ES-I3 (cell line): Measurements from ENCODE around the gene CTNNBIP1.
"Not testable (repeated sequence)": the region's sequence is repeated elsewhere in the genome, so short reads cannot be mapped to it uniquely, and the experiment has no call there.

Source experiments
- H3K36me3 ChIP-seq: 2 replicates; pipeline ENCODE4 v1.6.1; 2013; ENCODE audit warnings: mild to moderate bottlenecking, low read length, control low read depth, moderate library complexity; ENCODE audit not compliant: insufficient read depth
- H3K4me1 ChIP-seq: 2 replicates; pipeline ENCODE4 v1.6.1; 2013; ENCODE audit warnings: mild to moderate bottlenecking, control low read depth, low read length; ENCODE audit not compliant: insufficient read depth
- H3K9ac ChIP-seq: 2 replicates; pipeline ENCODE4 v1.6.1; 2013; ENCODE audit warnings: low read depth, mild to moderate bottlenecking, low read length, moderate library complexity
- H3K9me3 ChIP-seq: 2 replicates; pipeline ENCODE4 v1.6.1; 2013; ENCODE audit warnings: mild to moderate bottlenecking, low read length, moderate library complexity; ENCODE audit not compliant: control insufficient read depth, insufficient read depth

CTNNBIP1 gene

DNA sequence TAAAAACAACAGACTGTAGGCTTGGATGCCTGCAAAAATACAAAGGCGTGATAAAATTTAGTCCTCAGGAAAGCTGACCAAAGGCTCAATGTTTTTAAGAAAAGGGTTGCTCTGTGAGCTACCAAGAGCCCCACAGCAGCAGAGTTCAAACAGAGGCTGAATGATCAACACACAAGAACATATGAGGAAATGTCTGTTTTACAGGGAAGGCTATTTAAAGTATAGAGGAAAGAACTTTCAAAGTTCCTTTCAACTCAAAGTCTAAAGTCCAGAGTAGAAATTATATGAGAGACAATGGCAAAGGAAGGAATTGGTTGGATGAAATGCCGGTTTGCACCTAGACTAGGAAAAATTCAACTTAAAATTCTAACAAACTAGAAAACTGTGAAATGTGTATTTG lies 94.9 kb downstream of the CTNNBIP1 start:
- no peak overlapping the region for H3K9ac ChIP-seq
- no peaks in the 10 kb centered on the region for H3K9me3 ChIP-seq
- peaks cover 7% of the 10 kb centered on the region; the same call in 1 of the 2 replicates for H3K4me1 ChIP-seq
- no peaks in the 10 kb centered on the region for H3K36me3 ChIP-seq

DNA sequence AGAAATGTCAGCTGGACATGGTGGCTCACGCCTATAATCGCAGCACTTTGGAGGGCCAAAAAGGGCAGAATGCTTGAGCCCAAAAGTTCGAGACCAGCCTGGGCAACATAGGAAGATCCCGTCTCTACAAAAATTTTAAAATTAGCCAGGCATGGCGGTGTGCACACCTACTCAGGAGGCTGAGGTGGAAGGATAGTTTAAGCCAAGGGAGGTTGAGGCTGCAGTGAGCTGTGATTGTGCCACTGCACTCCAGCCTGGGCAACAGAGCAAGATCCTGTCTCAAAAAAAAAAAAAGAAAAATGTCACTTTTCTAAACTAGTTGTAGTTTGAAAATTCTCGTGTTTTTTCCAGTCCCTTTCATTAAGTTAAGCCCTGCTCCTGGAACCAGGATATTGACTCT lies 95.5 kb downstream of the CTNNBIP1 start:
- Histone ChIP-seq H3K36me3 (no peaks in the 10 kb centered on the region), H3K9me3 (no peaks in the 10 kb centered on the region), H3K4me1 (peaks cover 7% of the 10 kb centered on the region; the same call in 1 of the 2 replicates), H3K9ac (no peak overlapping the region)

DNA sequence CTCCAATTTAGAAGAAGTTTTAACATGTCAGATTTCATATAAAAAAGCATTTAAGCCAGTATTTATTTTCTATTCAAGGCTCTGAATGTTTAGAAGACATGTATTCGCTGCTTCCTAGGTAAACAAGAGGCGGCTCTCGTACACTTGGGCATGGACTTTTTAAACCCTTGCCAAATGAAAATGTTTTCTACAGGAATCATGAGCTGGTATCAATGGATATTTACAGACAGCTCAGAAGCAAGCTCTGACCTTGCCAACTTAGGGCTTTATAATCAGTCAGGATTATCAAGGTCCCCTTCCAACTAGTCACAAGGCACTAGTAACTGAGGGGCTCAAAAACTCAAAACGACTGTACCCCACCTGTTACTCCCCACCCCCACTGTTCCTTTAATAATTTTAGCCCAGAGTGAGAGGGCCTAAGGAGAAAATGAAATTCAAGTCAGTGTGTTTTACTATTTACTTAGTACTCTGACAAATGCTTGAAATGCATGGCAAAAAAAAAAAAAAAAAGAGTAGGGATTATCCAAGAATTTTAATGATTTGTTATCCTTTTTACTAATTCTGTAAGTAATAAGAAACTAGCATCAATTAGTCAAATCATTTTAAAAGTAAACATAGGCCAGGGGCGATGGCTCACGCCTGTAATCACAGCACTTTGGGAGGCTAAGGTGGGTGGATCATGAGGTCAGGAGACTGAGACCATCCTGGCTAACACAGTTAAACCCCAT lies 98.7 kb downstream of the CTNNBIP1 start:
- no peaks in the 10 kb centered on the region for H3K9me3 ChIP-seq
- no peaks in the 10 kb centered on the region for H3K36me3 ChIP-seq
- H3K9ac ChIP-seq, result no peak overlapping the region
- peaks cover 14% of the 10 kb centered on the region; the same call in 1 of the 2 replicates for H3K4me1 ChIP-seq

- peaks cover 20% of the 10 kb centered on the region for H3K4me1 ChIP-seq
- no peaks in the 10 kb centered on the region for H3K9me3 ChIP-seq
- no peaks in the 10 kb centered on the region for H3K36me3 ChIP-seq
- H3K9ac ChIP-seq, result no peak overlapping the region
These were observed 101.0 kb downstream of the CTNNBIP1 start for GRCh38 chr1:9809100-9809510.

DNA sequence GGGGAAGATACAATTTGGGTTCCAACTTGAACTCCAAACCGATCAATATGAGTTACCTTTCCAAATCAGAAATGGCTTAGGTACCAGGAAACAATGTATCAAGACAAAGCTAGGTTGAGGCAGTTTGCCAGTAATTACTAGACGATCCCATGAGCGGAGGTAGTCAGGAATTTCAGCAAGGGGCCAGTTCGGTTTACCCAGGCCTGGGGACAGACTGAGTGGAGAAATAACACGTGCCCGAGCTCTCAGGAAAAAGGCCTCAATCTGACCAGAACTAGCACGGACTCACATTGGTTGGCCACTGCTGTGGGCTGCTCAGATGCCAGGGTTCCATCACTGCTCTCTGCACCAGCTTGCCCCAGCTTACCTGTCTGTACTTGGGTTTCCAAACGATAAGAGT lies 101.6 kb downstream of the CTNNBIP1 start:
- Histone ChIP-seq H3K4me1 (peaks cover 20% of the 10 kb centered on the region), H3K36me3 (no peaks in the 10 kb centered on the region), H3K9ac (no peak overlapping the region), H3K9me3 (no peaks in the 10 kb centered on the region)

DNA sequence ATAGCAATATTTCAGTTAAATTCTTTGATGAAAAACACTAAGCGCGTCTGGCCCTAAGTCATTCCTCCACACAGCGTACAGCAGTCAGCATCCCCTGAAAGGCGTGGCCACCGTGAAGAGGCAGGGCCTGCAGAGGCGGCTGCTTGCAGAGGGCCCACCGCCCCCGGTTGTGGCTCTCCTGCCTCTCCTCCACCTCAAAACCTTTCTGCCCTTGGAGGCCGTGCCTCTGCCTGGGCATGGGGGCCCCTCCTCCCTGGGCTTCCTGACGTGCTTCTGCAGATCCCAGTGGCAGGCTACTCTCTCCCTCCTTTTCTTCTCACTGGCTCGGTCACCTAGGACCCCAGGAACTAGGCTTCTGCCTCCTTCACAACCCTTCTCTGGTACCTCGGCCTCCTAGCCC lies 102.5 kb downstream of the CTNNBIP1 start:
- H3K9me3 ChIP-seq, result no peaks in the 10 kb centered on the region
- H3K9ac ChIP-seq, result no peak overlapping the region
- H3K36me3 ChIP-seq, result no peaks in the 10 kb centered on the region
- H3K4me1 ChIP-seq, result peaks cover 20% of the 10 kb centered on the region

DNA sequence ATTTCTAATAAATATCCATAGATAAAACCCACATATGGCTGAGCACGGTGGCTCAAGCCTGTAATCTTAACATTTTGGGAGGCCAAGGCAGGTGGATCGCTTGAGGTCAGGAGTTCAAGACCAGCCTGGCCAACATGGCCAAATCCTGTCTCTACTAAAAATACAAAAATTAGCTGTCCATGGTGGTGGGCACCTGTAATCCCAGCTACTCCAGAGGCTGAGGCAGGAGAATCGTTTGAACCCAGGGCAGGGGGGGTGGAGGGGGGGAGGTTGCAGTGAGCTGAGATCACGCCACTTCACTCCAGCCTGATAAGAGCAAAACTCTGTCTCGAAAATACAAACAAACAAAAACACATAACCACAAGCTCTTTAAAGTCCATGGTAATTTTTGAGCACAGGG lies 104.1 kb downstream of the CTNNBIP1 start:
- H3K4me1 ChIP-seq, result peaks cover 20% of the 10 kb centered on the region

DNA sequence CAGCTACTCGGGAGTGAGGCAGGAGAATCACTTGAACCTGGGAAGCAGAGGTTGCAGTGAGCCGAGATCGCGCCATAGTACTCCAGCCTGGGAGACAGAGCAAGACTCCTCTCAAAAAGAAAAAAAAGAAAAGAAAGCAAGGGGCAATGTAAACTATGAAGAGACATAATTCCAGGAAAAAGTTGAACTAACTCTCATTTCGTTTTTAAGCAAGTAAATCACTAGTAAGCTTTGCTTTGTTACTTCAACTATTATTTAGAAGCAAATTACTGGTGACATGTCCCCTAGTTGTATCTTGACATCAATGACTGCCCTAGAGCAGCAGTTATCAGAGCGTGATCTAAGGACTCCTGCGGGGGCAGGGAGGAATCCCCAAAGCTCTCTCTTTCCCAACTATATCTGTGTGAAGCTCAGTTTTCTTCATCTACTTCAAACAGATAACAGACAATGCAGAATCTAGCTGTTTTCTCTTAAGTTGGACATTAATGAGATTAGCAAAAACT lies 105.0 kb downstream of the CTNNBIP1 start:
- peaks cover 20% of the 10 kb centered on the region for H3K4me1 ChIP-seq
- no peaks in the 10 kb centered on the region for H3K36me3 ChIP-seq
- H3K9me3 ChIP-seq, result no peaks in the 10 kb centered on the region
- no peak overlapping the region for H3K9ac ChIP-seq

More for the DNA sequence above, 104.1 kb downstream of the CTNNBIP1 start:
- H3K9ac ChIP-seq, H3K9me3 ChIP-seq, H3K36me3 ChIP-seq: not testable (repeated sequence)

DNA sequence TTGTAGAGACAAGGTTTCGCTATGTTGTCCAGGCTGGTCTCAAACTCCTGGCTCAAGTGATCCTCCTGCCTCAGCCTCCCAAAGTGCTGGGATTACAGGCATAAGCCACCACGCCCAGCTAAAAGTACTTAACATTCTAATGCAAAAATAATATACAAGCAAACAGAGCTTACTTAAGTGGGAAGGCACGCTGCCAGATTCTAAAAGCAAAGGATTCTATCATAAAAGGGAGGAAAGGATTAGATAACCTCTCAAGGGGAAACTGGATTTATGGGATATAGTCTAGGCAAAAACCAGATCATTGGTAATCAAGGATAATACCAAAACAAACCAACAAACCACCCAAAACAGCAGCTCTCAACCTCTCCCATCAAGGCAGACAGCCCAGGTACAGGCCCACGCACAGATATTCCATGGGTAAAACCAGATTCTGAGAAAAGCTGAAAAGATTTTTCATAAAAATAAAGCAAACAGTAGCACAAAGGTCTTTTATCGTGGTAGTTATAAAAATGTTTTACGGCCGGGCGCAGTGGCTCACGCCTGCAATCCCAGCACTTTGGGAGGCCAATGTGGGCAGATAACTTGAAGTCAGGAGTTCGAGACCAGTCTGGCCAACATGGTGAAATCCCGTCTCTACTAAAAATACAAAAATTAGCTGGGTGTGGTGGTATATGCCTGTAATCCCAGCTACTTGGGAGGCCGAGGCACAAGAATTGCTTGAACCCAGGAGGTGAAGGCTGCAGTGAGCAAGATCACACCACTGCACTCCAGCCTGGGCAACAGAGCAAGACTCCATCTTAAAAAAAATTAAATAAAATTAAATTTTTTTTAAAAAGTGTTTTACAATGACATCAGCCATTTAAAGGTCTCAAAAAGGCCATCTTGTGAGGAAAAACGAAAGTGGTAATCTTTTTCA lies 106.8 kb downstream of the CTNNBIP1 start:
- not testable (repeated sequence) for H3K9me3 ChIP-seq, H3K9ac ChIP-seq, H3K36me3 ChIP-seq
- H3K4me1 ChIP-seq, result peaks cover 15% of the 10 kb centered on the region

DNA sequence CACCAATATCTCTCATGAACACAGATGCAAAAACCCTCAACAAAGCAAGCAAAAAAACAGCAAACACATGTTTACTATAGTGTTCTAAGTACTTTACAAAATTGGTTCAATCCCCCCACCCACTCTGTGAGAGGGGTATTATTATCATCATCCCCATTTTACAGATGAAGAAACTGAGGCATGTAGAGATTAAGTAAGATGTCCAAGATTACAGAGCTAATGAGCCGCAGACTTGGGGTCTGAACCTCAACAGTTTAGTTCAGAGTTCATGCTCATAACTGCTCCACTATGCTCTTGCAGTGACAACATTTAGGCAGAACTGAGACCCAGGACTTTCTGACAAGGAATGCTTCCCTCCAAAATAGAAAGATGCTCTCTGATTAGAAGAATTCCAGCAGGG lies 108.2 kb downstream of the CTNNBIP1 start:
- H3K9me3 ChIP-seq, result no peaks in the 10 kb centered on the region
- no peak overlapping the region for H3K9ac ChIP-seq
- no peaks in the 10 kb centered on the region for H3K36me3 ChIP-seq
- H3K4me1 ChIP-seq, result peaks cover 15% of the 10 kb centered on the region
